ENCODE data around the gene BPIFB1. TPM values are rescaled to one million over a fixed set of nuclear protein-coding genes. Genes with fewer than 3 reads are reported as not detected.
A peak's percentile ranks its signal among the peaks of the same experiment; 100 is the strongest.

Gene BPIFB1
- total RNA-seq, 4 donors from 2014 or later, result not detected

GRCh38 chr20:33262658-33263065 is 20.4 kb upstream of the BPIFB1 start:
- Histone ChIP-seq H3K36me3 (no peaks in the 10 kb centered on the region), H3K27me3 (peaks cover 0 to 54% (median 0%) of the 10 kb centered on the region in 4 donors), H3K9me3 (peaks cover 0 to 8% (median 3%) of the 10 kb centered on the region in 4 donors), H3K4me3 (no peak overlapping the region), H3K27ac (replicated peaks in 1 of 4) (no peak overlapping the region), H3K4me1 (no peaks in the 10 kb centered on the region)
- TF ChIP-seq CTCF (IDR thresholded peaks at IDR 0.05), result peak in 1 of 3 experiments; percentile 33
- TF ChIP-seq POLR2A (IDR thresholded peaks at IDR 0.05; ENCODE audit: low read depth), result no peak
- no peak for TF ChIP-seq EP300 (IDR thresholded peaks at IDR 0.05)
- no peak for TF ChIP-seq POLR2AphosphoS5 (IDR thresholded peaks at IDR 0.05)
- no peak for DNase-seq (ENCODE audit: extremely low spot score)
- 34% methylated on average over 5 of the region's 5 CpGs for WGBS
- intact Hi-C loops (cut with DNase I), result no loop called here

- Histone ChIP-seq H3K4me3 (no peak overlapping the region), H3K27ac (replicated peaks in 1 of 4) (no peak overlapping the region), H3K36me3 (no peaks in the 10 kb centered on the region), H3K27me3 (peaks cover 0 to 59% (median 0%) of the 10 kb centered on the region in 4 donors), H3K9me3 (peaks cover 0 to 8% (median 3%) of the 10 kb centered on the region in 4 donors), H3K4me1 (no peaks in the 10 kb centered on the region)
- no peak for DNase-seq (ENCODE audit: extremely low spot score)
- intact Hi-C loops (cut with DNase I), result no loop called here
- 72% methylated on average over 3 of the region's 5 CpGs for WGBS
- no peak for TF ChIP-seq POLR2AphosphoS5 (IDR thresholded peaks at IDR 0.05)
- no peak for TF ChIP-seq CTCF (IDR thresholded peaks at IDR 0.05)
- TF ChIP-seq POLR2A (IDR thresholded peaks at IDR 0.05; ENCODE audit: low read depth), result no peak
- no peak for TF ChIP-seq EP300 (IDR thresholded peaks at IDR 0.05)
Measured at GRCh38 chr20:33263784-33264183, 19.2 kb upstream of the BPIFB1 start.

GRCh38 chr20:33267701-33268100 is 15.3 kb upstream of the BPIFB1 start:
- intact Hi-C loops (cut with DNase I), result no loop called here
- H3K36me3 ChIP-seq, result no peaks in the 10 kb centered on the region
- H3K27ac ChIP-seq (replicated peaks in 1 of 4), result no peak overlapping the region
- 0% methylated on average over 1 of the region's 3 CpGs for WGBS
- TF ChIP-seq CTCF (IDR thresholded peaks at IDR 0.05), result no peak
- no peak for TF ChIP-seq EP300 (IDR thresholded peaks at IDR 0.05)
- no peak for TF ChIP-seq POLR2A (IDR thresholded peaks at IDR 0.05; ENCODE audit: low read depth)
- no peak for TF ChIP-seq POLR2AphosphoS5 (IDR thresholded peaks at IDR 0.05)
- H3K4me1 ChIP-seq, result no peaks in the 10 kb centered on the region
- H3K4me3 ChIP-seq, result no peak overlapping the region
- no peaks in the 10 kb centered on the region for H3K9me3 ChIP-seq
- no peak for DNase-seq (ENCODE audit: extremely low spot score)
- peaks cover 0 to 54% (median 0%) of the 10 kb centered on the region in 4 donors for H3K27me3 ChIP-seq

GRCh38 chr20:33272155-33272873 is 10.7 kb upstream of the BPIFB1 start:
- Histone ChIP-seq H3K36me3 (no peaks in the 10 kb centered on the region), H3K4me1 (no peaks in the 10 kb centered on the region), H3K4me3 (no peak overlapping the region), H3K27ac (replicated peaks in 1 of 4) (no peak overlapping the region), H3K9me3 (no peaks in the 10 kb centered on the region), H3K27me3 (peaks cover 0 to 29% (median 0%) of the 10 kb centered on the region in 4 donors)
- WGBS, result 74% methylated on average over 10 of the region's 10 CpGs
- intact Hi-C loops (cut with DNase I), result no loop called here
- TF ChIP-seq EP300 (IDR thresholded peaks at IDR 0.05) (no peak), POLR2AphosphoS5 (IDR thresholded peaks at IDR 0.05) (no peak), POLR2A (IDR thresholded peaks at IDR 0.05; ENCODE audit: low read depth) (no peak), CTCF (IDR thresholded peaks at IDR 0.05) (no peak)
- no peak for DNase-seq (ENCODE audit: extremely low spot score)

Data from esophagus muscularis mucosa (tissue), 4 donors.